Fibroblast of skin of left quadriceps (primary cell): ENCODE measurements around the gene ATP2B2.

Experiments
- DNase-seq, 2 experiments: peaks; one replicate each; pipeline ENCODE4 v3.0.0-alpha.2; 2013; ENCODE audit warnings: low read depth in 2 of 2

Gene ATP2B2

DNA sequence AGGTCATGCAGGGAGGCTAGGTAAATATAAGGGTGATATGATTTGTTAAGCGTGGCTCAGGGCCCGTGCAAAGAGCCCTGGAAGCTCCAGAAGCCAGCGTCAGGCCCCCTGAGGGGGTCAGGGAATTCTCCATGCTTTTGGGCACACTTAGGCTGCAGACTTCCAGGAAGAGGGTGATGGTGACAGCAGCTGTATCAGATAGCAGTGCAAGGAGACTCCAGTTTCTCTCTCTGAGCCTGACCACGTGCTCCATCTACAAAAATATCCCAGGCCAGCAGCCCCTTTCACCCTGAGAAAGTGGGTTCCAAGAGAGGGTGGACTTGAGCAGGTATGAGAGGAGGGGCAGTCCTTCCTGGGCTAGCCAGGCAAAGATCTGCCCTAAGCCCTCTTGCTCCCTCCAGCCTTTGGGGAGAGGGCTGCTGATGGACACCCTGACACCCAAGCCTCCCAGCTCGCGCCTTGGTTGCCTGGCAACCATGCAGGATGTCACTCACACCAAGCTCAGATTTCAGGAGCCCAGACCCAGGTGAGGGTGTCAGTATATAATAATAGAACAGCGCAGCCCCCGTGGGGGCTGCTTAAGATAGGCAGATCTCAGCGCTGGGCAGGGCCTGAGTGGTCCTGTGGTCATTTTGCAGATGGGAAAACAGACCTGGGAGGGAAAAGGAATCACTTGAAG is 35.8 kb downstream of the ATP2B2 start:
- no peak for DNase-seq

GRCh38 chr3:10468613-10469354 is 36.6 kb downstream of the ATP2B2 start:
- no peak for DNase-seq

- DNase-seq = no peak
Observed at GRCh38 chr3:10467904-10468612, 37.3 kb downstream of the ATP2B2 start.

DNA sequence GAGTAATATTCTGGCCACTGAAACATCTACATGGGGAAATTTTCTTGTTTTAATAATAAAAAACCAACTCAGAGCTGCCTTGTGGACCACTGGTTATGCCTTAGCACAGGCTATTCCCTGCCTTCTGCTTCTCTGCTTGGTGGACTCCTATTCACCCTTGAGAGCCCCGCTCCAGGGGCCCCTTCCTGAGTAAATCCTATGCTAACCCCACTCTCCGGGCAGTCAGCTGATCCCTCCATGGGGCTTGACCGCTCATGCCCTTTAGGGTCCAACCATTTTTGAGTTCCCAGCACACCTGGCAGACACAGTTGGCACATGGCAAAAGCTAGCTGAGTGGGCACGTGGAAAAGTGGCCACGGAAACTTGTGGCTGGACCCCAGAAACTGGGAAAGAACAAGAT is 38.2 kb downstream of the ATP2B2 start:
- DNase-seq = no peak

DNA sequence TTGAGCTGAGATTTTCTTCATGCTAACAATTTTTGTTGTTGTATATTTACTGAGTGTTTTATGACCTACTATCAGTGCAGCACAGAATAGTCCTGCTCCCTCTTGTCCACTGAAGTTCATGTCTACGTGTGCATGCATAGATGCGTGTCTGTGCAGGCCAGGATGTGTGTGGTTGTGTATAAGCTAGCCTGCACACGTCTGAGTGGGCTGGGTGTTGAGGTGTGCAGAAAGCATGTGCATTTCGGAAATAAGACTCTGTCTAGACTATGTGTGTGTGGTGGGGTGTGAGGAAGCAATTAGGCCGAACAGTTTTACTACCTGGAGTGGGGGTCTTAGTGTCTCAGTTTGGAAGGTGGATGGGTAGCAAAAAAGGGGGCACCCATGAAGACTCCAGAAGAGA is 39.2 kb downstream of the ATP2B2 start:
- no peak for DNase-seq

DNA sequence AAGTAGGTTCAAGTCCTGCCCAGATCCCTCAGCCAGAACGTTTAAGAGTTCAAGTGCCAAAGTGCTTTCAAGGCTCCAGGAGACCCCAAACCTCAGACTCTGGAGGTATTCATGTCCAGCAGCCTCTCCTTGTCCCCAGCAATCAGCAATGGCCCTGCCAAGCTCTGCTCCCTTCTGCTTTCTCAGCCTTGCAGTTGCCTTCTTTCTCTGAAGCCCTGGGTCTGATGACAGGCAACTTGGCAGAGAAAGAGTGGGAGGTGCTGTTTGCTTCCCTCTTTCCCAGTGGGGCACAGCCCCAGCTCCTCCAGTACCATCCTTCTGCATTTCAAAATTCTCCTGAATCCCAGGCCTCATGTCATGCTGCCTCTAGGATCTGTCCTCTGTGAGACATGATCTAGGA is 40.2 kb downstream of the ATP2B2 start:
- no peak for DNase-seq

DNA sequence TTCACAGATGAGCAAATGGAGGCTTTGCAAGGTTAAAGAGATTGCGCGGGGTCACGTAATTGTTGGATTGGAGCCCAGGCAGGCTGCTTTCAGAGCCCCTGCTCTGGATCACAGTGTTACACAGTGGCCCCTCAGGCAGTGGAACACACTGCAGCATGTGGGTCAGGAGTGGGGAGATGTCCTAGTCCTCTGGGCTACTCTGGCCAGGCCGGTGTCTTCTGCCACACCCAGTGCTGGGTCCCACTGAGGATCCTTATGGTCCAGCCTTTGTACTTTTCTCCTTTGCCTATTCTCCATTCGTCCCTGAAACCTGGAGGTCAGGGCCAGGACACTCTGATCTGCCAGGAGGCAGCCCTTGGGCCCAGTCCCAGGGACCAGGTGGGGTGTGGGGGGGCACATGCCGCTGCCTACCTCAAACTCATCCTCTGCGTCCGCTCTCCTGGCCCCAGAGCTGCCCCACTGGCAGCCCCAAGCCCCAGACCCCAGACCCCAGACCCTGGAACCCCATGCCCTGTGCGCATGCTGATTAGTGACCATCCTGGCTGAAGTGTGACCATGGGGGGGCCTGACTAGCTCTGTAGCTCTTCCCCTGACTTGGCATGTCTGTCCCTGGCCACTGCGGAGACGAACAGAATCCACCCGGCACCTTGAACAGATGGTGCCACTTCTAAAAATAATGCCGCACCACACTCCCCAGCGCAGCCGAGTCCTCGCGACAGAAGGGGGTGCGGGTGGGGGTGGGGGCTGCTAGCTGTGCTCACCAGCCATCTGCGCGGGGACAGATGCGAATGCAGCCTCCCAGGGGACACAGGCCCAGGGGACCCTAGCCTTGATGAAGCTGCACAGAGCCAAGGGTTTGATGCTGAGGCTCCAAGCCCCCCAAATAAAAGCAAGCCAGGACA is 41.6 kb downstream of the ATP2B2 start:
- no peak for DNase-seq

GRCh38 chr3:10462641-10463532 is 42.5 kb downstream of the ATP2B2 start:
- DNase-seq = no peak

- no peak for DNase-seq
Observed at GRCh38 chr3:10460951-10461545, 44.3 kb downstream of the ATP2B2 start.

GRCh38 chr3:10459954-10460754 is 45.2 kb downstream of the ATP2B2 start:
- peak; percentile 45 to 49 for DNase-seq

GRCh38 chr3:10457560-10457959 is 47.8 kb downstream of the ATP2B2 start:
- no peak for DNase-seq

- no peak for DNase-seq
Observed at GRCh38 chr3:10456981-10457380, 48.4 kb downstream of the ATP2B2 start.

DNA sequence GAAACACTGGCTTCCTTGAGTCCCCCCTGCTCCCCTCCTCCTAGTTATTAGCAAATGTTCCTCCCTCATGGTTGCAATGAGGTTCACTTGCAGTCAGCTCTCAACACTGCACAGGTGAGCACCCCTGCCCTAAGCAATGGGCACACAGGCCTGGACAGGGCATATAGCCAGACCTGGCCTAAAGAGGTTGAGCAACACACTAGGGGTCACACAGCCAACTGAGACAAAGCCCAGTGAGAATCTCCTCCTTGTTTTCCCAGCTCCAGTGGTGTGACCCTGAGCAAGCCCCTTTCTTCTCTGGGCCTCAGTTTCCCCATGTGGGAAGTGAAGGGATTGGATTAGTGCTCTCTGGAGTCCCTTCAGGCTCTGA is 49.9 kb downstream of the ATP2B2 start:
- DNase-seq = no peak

DNA sequence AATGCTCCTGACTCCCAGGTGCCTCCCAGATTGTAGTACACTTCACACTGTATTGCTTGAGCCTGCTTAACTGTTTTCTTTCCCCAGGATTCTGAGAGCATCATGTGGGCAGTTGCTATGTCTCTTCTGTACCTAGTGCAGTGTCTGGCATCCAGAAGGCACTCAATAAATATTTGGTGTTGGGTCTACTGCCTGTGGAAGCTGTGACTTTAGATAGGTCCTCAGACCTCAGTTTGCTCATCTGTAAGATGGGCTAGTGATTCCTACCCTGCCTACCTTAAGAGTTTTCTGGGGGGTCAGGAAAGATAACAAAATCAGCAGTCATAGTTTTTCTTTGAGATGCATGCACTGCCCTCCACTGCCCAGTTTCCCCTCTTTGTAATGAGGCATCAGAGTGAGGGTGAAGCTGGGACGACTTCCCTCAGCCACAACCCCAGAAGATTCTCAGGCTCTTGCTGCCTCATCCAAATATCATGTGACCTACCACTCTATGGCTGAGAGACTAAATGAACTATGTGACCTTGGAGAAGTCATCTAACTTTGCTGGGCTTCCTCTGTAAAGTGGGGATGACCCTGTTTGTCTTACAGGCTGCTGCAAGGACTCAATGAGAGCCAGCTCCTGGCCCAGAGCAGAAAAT is 50.4 kb downstream of the ATP2B2 start:
- no peak for DNase-seq

GRCh38 chr3:10453431-10454163 is 51.8 kb downstream of the ATP2B2 start:
- DNase-seq = no peak

- DNase-seq = no peak
Observed at GRCh38 chr3:10450494-10451440, 54.6 kb downstream of the ATP2B2 start.

DNA sequence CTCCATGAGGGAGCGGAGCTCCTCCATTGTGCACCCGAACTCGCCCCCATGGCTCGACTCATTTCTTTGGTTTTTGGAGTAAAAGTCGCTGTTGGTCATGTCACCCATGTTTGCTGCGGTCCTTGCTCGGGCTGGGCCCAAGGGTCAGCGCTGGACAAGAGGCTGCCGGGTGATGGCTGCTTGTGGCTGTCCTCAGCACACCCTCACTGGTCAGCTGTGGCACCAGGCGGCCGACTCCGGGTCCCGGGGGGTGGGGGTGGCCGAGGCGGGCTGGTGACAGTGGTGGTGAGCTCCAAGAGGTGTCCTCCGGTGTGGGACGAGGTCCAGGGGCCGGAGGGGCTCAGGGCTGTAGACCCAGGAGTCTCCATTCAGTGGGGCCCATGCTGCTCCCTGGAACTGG is 56.0 kb downstream of the ATP2B2 start:
- no peak for DNase-seq
